ENCODE measurements around the gene AHRR.

DNA sequence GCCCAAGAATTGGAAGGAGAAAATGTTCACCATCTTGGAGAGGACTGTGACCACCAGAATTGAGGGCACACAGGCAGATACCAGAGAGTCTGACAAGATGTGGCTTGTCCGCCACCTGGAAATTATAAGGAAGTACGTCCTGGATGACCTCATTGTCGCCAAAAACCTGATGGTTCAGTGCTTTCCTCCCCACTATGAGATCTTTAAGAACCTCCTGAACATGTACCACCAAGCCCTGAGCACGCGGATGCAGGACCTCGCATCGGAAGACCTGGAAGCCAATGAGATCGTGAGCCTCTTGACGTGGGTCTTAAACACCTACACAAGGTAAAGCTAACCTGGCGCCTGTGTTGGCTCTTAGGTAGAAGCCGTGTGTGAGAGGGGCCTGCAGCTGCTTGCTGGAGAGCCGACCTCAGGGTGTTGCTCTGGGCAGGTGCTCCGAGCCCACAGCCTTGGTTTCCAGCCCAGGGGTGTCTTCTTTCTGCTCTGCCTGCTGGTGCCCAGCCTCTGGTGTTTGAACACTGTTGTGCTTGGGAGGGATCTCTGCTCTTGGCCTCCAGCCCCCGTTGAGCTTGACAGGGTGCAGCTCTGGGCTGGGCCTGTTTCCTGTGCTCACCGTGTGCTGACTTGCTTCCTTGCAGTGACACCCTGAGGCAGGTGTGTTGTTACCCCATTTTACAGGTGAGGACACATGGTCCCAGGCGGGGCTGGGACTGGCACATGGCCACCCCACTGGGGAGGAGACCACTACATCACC, 132.4 kb downstream of the AHRR start:
- TF ChIP-seq, protein P1, sequence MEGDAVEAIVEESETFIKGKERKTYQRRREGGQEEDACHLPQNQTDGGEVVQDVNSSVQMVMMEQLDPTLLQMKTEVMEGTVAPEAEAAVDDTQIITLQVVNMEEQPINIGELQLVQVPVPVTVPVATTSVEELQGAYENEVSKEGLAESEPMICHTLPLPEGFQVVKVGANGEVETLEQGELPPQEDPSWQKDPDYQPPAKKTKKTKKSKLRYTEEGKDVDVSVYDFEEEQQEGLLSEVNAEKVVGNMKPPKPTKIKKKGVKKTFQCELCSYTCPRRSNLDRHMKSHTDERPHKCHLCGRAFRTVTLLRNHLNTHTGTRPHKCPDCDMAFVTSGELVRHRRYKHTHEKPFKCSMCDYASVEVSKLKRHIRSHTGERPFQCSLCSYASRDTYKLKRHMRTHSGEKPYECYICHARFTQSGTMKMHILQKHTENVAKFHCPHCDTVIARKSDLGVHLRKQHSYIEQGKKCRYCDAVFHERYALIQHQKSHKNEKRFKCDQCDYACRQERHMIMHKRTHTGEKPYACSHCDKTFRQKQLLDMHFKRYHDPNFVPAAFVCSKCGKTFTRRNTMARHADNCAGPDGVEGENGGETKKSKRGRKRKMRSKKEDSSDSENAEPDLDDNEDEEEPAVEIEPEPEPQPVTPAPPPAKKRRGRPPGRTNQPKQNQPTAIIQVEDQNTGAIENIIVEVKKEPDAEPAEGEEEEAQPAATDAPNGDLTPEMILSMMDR (conservative IDR thresholded peaks at IDR 0.05; ENCODE audit: low read depth in 2 of 2): peak in 1 of 2 experiments; percentile 35; a peak in 2 of 4 replicates
- TF ChIP-seq EZH2 (IDR thresholded peaks at IDR 0.05; ENCODE audit: low read depth, unreplicated experiment) (no peak), POLR2AphosphoS5 (IDR thresholded peaks at IDR 0.05; ENCODE audit: low read depth) (no peak), ZNF331 (CRISPR knock-in tag; IDR thresholded peaks at IDR 0.05; ENCODE audit: low read depth) (no peak), CREB1 (CRISPR knock-in tag; IDR thresholded peaks at IDR 0.05; ENCODE audit: low read depth) (no peak), EZH2phosphoT487 (IDR thresholded peaks at IDR 0.05; ENCODE audit: unreplicated experiment) (no peak), STAT1 (IDR thresholded peaks at IDR 0.05; ENCODE audit: unreplicated experiment) (no peak), ZNF114 (CRISPR knock-in tag; IDR thresholded peaks at IDR 0.05) (no peak), JUNB (IDR thresholded peaks at IDR 0.05; ENCODE audit: unreplicated experiment) (no peak), NANOG (IDR thresholded peaks at IDR 0.05; ENCODE audit: borderline replicate concordance) (no peak)
- TF ChIP-seq, protein P2, sequence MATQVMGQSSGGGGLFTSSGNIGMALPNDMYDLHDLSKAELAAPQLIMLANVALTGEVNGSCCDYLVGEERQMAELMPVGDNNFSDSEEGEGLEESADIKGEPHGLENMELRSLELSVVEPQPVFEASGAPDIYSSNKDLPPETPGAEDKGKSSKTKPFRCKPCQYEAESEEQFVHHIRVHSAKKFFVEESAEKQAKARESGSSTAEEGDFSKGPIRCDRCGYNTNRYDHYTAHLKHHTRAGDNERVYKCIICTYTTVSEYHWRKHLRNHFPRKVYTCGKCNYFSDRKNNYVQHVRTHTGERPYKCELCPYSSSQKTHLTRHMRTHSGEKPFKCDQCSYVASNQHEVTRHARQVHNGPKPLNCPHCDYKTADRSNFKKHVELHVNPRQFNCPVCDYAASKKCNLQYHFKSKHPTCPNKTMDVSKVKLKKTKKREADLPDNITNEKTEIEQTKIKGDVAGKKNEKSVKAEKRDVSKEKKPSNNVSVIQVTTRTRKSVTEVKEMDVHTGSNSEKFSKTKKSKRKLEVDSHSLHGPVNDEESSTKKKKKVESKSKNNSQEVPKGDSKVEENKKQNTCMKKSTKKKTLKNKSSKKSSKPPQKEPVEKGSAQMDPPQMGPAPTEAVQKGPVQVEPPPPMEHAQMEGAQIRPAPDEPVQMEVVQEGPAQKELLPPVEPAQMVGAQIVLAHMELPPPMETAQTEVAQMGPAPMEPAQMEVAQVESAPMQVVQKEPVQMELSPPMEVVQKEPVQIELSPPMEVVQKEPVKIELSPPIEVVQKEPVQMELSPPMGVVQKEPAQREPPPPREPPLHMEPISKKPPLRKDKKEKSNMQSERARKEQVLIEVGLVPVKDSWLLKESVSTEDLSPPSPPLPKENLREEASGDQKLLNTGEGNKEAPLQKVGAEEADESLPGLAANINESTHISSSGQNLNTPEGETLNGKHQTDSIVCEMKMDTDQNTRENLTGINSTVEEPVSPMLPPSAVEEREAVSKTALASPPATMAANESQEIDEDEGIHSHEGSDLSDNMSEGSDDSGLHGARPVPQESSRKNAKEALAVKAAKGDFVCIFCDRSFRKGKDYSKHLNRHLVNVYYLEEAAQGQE (IDR thresholded peaks at IDR 0.05; ENCODE audit: unreplicated experiment): no peak
- TF ChIP-seq, protein P3, sequence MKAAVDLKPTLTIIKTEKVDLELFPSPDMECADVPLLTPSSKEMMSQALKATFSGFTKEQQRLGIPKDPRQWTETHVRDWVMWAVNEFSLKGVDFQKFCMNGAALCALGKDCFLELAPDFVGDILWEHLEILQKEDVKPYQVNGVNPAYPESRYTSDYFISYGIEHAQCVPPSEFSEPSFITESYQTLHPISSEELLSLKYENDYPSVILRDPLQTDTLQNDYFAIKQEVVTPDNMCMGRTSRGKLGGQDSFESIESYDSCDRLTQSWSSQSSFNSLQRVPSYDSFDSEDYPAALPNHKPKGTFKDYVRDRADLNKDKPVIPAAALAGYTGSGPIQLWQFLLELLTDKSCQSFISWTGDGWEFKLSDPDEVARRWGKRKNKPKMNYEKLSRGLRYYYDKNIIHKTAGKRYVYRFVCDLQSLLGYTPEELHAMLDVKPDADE (IDR thresholded peaks at IDR 0.05): no peak
- TF ChIP-seq, protein P4, sequence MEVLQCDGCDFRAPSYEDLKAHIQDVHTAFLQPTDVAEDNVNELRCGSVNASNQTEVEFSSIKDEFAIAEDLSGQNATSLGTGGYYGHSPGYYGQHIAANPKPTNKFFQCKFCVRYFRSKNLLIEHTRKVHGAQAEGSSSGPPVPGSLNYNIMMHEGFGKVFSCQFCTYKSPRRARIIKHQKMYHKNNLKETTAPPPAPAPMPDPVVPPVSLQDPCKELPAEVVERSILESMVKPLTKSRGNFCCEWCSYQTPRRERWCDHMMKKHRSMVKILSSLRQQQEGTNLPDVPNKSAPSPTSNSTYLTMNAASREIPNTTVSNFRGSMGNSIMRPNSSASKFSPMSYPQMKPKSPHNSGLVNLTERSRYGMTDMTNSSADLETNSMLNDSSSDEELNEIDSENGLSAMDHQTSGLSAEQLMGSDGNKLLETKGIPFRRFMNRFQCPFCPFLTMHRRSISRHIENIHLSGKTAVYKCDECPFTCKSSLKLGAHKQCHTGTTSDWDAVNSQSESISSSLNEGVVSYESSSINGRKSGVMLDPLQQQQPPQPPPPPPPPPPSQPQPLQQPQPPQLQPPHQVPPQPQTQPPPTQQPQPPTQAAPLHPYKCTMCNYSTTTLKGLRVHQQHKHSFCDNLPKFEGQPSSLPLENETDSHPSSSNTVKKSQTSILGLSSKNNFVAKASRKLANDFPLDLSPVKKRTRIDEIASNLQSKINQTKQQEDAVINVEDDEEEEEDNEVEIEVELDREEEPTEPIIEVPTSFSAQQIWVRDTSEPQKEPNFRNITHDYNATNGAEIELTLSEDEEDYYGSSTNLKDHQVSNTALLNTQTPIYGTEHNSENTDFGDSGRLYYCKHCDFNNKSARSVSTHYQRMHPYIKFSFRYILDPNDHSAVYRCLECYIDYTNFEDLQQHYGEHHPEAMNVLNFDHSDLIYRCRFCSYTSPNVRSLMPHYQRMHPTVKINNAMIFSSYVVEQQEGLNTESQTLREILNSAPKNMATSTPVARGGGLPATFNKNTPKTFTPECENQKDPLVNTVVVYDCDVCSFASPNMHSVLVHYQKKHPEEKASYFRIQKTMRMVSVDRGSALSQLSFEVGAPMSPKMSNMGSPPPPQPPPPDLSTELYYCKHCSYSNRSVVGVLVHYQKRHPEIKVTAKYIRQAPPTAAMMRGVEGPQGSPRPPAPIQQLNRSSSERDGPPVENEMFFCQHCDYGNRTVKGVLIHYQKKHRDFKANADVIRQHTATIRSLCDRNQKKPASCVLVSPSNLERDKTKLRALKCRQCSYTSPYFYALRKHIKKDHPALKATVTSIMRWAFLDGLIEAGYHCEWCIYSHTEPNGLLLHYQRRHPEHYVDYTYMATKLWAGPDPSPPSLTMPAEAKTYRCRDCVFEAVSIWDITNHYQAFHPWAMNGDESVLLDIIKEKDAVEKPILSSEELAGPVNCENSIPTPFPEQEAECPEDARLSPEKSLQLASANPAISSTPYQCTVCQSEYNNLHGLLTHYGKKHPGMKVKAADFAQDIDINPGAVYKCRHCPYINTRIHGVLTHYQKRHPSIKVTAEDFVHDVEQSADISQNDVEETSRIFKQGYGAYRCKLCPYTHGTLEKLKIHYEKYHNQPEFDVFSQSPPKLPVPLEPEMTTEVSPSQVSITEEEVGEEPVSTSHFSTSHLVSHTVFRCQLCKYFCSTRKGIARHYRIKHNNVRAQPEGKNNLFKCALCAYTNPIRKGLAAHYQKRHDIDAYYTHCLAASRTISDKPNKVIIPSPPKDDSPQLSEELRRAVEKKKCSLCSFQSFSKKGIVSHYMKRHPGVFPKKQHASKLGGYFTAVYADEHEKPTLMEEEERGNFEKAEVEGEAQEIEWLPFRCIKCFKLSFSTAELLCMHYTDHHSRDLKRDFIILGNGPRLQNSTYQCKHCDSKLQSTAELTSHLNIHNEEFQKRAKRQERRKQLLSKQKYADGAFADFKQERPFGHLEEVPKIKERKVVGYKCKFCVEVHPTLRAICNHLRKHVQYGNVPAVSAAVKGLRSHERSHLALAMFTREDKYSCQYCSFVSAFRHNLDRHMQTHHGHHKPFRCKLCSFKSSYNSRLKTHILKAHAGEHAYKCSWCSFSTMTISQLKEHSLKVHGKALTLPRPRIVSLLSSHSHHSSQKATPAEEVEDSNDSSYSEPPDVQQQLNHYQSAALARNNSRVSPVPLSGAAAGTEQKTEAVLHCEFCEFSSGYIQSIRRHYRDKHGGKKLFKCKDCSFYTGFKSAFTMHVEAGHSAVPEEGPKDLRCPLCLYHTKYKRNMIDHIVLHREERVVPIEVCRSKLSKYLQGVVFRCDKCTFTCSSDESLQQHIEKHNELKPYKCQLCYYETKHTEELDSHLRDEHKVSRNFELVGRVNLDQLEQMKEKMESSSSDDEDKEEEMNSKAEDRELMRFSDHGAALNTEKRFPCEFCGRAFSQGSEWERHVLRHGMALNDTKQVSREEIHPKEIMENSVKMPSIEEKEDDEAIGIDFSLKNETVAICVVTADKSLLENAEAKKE (CRISPR knock-in tag; IDR thresholded peaks at IDR 0.05): no peak
